ENCODE measurements around the gene HBM.
"Not testable (repeated sequence)": the region's sequence is repeated elsewhere in the genome, so short reads cannot be mapped to it uniquely, and the experiment has no call there.

DNA sequence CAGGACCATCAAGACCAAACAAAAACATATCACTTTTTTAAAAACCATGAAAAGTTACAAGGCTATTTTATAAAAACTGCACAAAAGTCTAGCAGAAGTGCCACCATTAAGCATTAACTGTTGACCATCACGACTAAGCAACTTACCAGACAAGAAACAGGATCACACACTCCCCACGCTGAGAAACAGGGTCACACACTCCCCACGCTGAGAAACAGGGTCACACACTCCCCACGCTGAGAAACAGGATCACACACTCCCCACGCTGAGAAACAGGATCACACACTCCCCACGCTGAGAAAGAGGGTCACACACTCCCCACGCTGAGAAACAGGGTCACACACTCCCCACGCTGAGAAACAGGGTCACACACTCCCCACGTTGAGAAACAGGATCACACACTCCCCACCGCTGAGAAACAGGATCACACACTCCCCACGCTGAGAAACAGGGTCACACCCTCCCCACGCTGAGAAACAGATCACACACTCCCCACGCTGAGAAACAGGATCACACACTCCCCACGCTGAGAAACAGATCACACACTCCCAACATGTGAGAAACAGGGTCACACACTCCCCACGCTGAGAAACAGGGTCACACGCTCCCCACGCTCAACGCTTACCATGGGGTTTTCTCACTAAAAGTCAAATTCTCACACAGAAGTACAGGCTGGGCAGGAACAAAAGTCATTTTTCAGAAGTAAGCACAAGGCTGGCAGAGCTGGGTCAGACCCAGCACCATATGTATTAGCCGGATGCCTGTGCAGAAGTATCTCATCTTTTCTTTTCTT is 42.0 kb upstream of the HBM start:
- TF ChIP-seq, protein P1, sequence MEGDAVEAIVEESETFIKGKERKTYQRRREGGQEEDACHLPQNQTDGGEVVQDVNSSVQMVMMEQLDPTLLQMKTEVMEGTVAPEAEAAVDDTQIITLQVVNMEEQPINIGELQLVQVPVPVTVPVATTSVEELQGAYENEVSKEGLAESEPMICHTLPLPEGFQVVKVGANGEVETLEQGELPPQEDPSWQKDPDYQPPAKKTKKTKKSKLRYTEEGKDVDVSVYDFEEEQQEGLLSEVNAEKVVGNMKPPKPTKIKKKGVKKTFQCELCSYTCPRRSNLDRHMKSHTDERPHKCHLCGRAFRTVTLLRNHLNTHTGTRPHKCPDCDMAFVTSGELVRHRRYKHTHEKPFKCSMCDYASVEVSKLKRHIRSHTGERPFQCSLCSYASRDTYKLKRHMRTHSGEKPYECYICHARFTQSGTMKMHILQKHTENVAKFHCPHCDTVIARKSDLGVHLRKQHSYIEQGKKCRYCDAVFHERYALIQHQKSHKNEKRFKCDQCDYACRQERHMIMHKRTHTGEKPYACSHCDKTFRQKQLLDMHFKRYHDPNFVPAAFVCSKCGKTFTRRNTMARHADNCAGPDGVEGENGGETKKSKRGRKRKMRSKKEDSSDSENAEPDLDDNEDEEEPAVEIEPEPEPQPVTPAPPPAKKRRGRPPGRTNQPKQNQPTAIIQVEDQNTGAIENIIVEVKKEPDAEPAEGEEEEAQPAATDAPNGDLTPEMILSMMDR (IDR thresholded peaks at IDR 0.05), result not testable (repeated sequence)
- TF ChIP-seq POLR2A (IDR thresholded peaks at IDR 0.05), result not testable (repeated sequence)

All from body of pancreas (tissue), 4 donors.